Neural cell (in vitro differentiated cells): ENCODE results near the gene B3GALT4. TPM values are rescaled to one million over a fixed set of nuclear protein-coding genes. Genes with fewer than 3 reads are reported as not detected.
"Not testable (repeated sequence)": the region's sequence is repeated elsewhere in the genome, so short reads cannot be mapped to it uniquely, and the experiment has no call there.

Source experiments
- H2AFZ ChIP-seq: fragments of 200-600, 300-800 bp; sonication (generic), shearing (Covaris generic); 2 replicates; pipeline ENCODE4 v1.6.0; 2014; ENCODE audit warnings: low read depth, mild to moderate bottlenecking, antibody characterized with exemption, low read length, moderate library complexity
- H3F3A ChIP-seq: fragments of 200-600 bp; shearing (Covaris generic); 2 replicates; pipeline ENCODE4 v1.6.1; 2016; ENCODE audit warnings: mild to moderate bottlenecking, moderate library complexity, mixed read lengths, antibody characterized with exemption, low read length; ENCODE audit not compliant: insufficient read depth, poor library complexity, severe bottlenecking
- H3K27ac ChIP-seq: fragments of 200-600, 300-800 bp; sonication (generic), shearing (Covaris generic); 2 replicates; pipeline ENCODE4 v1.5.1; 2014; ENCODE audit warnings: mild to moderate bottlenecking, low read length, moderate library complexity
- H3K27me3 ChIP-seq: fragments of 300-800, 200-600 bp; sonication (generic), shearing (Covaris generic); 2 replicates; pipeline ENCODE4 v1.6.0; 2014; ENCODE audit warnings: mild to moderate bottlenecking, low read depth, low read length, moderate library complexity; ENCODE audit not compliant: insufficient read depth
- H3K36me3 ChIP-seq: fragments of 300-800, 200-600 bp; sonication (generic), shearing (Covaris generic); 2 replicates; pipeline ENCODE4 v1.5.1; 2014; ENCODE audit warnings: mild to moderate bottlenecking, antibody characterized with exemption, low read length, moderate library complexity; ENCODE audit not compliant: insufficient read depth
- H3K4me2 ChIP-seq: fragments of 300-800, 200-600 bp; sonication (generic), shearing (Covaris generic); 2 replicates; pipeline ENCODE4 v1.6.0; 2014; ENCODE audit warnings: mild to moderate bottlenecking, low read length
- H3K4me3 ChIP-seq: fragments of 300-800, 200-600 bp; sonication (generic), shearing (Covaris generic); 2 replicates; pipeline ENCODE4 v1.5.1; 2014; ENCODE audit warnings: mild to moderate bottlenecking, low read length, moderate library complexity
- H3K79me2 ChIP-seq: fragments of 200-600 bp; shearing (Covaris generic); replicated peaks from 2 replicates; pipeline ENCODE4 v1.6.0; 2014; ENCODE audit warnings: mild to moderate bottlenecking, low read length, moderate library complexity; ENCODE audit not compliant: insufficient read depth
- H3K9ac ChIP-seq: fragments of 300-800, 200-600 bp; sonication (generic), shearing (Covaris generic); 2 replicates; pipeline ENCODE4 v1.6.1; 2016; ENCODE audit warnings: mild to moderate bottlenecking, low read length, mixed read lengths
- H3K9me2 ChIP-seq: fragments of 200-600 bp; shearing (Covaris generic); 2 replicates; pipeline ENCODE4 v1.6.1; 2016; ENCODE audit warnings: mild to moderate bottlenecking, low read length, mixed read lengths; ENCODE audit not compliant: insufficient read depth
- H3K9me3 ChIP-seq: fragments of 200-600, 300-800 bp; sonication (generic), shearing (Covaris generic); 2 replicates; pipeline ENCODE4 v1.6.1; 2016; ENCODE audit warnings: mild to moderate bottlenecking, mixed run types, low read length, moderate library complexity, mixed read lengths
- H4K20me1 ChIP-seq: fragments of 200-600 bp; shearing (Covaris generic); 2 replicates; pipeline ENCODE4 v1.6.1; 2016; ENCODE audit warnings: mild to moderate bottlenecking, mixed run types; ENCODE audit not compliant: insufficient read depth
- MXI1 ChIP-seq: fragments of 450-650 bp; conservative IDR thresholded peaks from 2 replicates; pipeline ENCODE4 v1.6.1; 2014; ENCODE audit warnings: antibody characterized with exemption, mild to moderate bottlenecking; ENCODE audit not compliant: poor library complexity, severe bottlenecking
- polyA plus RNA-seq: library from polyadenylated mRNA; depleted of rRNA; stranded (reverse); fragments of >200 nt; gene quantifications from 2 replicates; pipeline ENCODE4 v1.2.3, GENCODE V29; 2014
- TF ChIP-seq, protein P1 (sequence below): fragments of 450-650 bp; IDR thresholded peaks from 2 replicates; pipeline ENCODE4 v1.5.1; 2014; ENCODE audit warnings: antibody characterized with exemption, mild to moderate bottlenecking, moderate library complexity; ENCODE audit not compliant: poor library complexity, severe bottlenecking

The B3GALT4 gene
- polyA plus RNA-seq, 1 donor from 2014 or later = 2.5 TPM

DNA sequence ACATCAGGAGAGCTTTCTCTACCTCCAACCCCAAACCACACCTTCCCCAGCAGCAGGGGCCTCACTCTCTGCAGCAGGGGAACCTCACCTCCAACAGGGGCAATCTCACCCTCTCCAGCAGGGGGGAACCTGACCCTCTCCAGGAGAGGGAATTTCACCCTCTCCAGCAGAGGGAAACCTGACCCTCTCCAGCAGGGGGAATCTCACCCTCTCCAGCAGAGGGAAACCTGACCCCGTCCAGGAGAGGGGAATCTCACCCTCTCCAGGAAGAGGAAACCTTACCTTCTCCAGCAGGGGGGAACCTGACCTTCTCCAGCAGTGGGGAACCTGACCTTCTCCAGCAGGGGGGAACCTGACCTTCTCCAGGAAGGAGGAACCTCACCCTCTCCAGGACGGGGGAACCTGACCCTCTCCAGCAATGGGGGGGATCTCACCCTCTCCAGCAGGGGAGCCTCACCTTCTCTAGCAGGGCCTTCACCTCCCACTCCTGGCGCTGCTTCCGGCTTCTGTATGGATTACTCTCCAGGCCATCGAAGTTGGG, 3.1 kb downstream of the B3GALT4 start:
- Histone ChIP-seq H3K79me2 (no peaks in the 10 kb centered on the region), H3F3A (no peaks in the 10 kb centered on the region), H2AFZ (no peak overlapping the region), H3K9me2 (no peaks in the 10 kb centered on the region), H3K9me3 (no peaks in the 10 kb centered on the region), H3K4me3 (no peak overlapping the region), H3K9ac (no peak overlapping the region), H3K27me3 (no peaks in the 10 kb centered on the region), H3K4me2 (no peak overlapping the region), H3K36me3 (no peaks in the 10 kb centered on the region), H4K20me1 (no peaks in the 10 kb centered on the region), H3K27ac (no peak overlapping the region)
- TF ChIP-seq MXI1 = no peak
- TF ChIP-seq, protein P1, sequence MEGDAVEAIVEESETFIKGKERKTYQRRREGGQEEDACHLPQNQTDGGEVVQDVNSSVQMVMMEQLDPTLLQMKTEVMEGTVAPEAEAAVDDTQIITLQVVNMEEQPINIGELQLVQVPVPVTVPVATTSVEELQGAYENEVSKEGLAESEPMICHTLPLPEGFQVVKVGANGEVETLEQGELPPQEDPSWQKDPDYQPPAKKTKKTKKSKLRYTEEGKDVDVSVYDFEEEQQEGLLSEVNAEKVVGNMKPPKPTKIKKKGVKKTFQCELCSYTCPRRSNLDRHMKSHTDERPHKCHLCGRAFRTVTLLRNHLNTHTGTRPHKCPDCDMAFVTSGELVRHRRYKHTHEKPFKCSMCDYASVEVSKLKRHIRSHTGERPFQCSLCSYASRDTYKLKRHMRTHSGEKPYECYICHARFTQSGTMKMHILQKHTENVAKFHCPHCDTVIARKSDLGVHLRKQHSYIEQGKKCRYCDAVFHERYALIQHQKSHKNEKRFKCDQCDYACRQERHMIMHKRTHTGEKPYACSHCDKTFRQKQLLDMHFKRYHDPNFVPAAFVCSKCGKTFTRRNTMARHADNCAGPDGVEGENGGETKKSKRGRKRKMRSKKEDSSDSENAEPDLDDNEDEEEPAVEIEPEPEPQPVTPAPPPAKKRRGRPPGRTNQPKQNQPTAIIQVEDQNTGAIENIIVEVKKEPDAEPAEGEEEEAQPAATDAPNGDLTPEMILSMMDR = peak; percentile 16

DNA sequence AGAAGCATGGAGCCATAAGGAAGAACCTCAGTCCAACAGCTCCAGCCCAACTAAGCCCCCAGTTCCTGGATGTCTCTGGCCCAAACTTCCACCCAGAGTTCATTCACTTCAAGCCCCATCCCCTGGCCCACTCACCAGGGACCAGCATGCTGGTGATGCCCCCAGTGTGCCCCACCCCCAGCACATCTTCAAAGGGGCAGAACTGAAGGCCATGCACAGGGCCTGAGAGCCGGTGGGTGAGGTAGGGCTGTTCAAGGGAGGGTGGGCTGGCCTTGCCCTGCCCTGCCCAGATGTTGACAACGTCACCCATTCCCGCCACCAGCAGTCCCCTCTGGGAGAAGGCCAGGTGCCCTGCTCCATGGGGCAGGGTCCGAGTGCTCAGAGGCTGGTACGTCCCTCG, 3.6 kb downstream of the B3GALT4 start:
- H3K27me3 ChIP-seq = no peaks in the 10 kb centered on the region
- H3K36me3 ChIP-seq = no peaks in the 10 kb centered on the region
- no peak overlapping the region for H3K4me2 ChIP-seq
- no peak overlapping the region for H3K4me3 ChIP-seq
- H3K9me2 ChIP-seq = no peaks in the 10 kb centered on the region
- H3K9ac ChIP-seq = no peak overlapping the region
- H3K79me2 ChIP-seq = no peaks in the 10 kb centered on the region
- TF ChIP-seq, protein P1 = no peak
- no peaks in the 10 kb centered on the region for H3F3A ChIP-seq
- H3K27ac ChIP-seq = no peak overlapping the region
- H3K9me3 ChIP-seq = no peaks in the 10 kb centered on the region
- H2AFZ ChIP-seq = no peak overlapping the region
- no peaks in the 10 kb centered on the region for H4K20me1 ChIP-seq

DNA sequence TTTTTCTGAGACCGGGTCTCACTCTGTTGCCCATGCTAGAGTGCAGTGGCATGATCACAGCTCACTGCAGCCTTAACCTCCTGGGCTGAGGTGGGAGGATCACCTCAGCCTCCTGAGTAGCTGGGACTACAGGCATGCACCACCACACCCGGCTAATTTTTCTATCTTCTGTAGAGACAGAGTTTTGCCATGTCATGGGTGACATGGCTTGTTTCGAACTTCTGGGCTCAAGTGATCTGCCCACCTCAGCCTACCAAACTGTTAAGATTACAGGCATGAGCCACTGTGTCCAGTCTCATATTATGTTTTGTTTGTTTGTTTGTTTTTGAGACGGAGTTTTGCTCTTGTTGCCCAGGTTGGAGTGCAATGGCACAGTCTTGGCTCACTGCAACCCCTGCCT, 8.3 kb downstream of the B3GALT4 start:
- not testable (repeated sequence) for H3K9ac ChIP-seq, H3K9me3 ChIP-seq, H2AFZ ChIP-seq, H3K4me3 ChIP-seq, H3K27me3 ChIP-seq, H3F3A ChIP-seq, H4K20me1 ChIP-seq, H3K9me2 ChIP-seq, H3K4me2 ChIP-seq, H3K36me3 ChIP-seq, H3K79me2 ChIP-seq, H3K27ac ChIP-seq
